Endothelial cell of umbilical vein (primary cell): ENCODE data around the gene MREG. TPM values are rescaled to one million over a fixed set of nuclear protein-coding genes. Genes with fewer than 3 reads are reported as not detected.

Source experiments
- BruUV-seq: library from RNA; stranded (reverse); fragments of 400-500 nt; replicated peaks from 2 replicates; lab custom pipeline; 2021; lab: Mats Ljungman, UMichigan
- CTCF ChIA-PET: fragments of 300-600, 350-600 bp; sonication (Branson Sonifier 250); formaldehyde crosslinking; loops from one replicate; lab custom pipeline; 2021; ENCODE audit warnings: antibody characterized with exemption, inconsistent platforms; lab: Charles Lee
- POLR2A ChIA-PET: fragments of 300-600, 350-600 bp; sonication (Branson Sonifier 250); formaldehyde crosslinking; loops from one replicate; lab custom pipeline; 2021; ENCODE audit warnings: antibody characterized with exemption, inconsistent platforms; lab: Charles Lee
- DNase-seq: peaks from one replicate; pipeline ENCODE4 v3.0.0-alpha.2; 2011; ENCODE audit warnings: low read depth, low spot score
- FAIRE-seq: peaks from 2 replicates; lab custom pipeline; 2011; peaks lifted over from hg19 to GRCh38; lab: Jason Lieb, UNC
- H2AFZ ChIP-seq: 2 replicates; pipeline ENCODE4 v1.6.0; 2012; ENCODE audit warnings: low read depth, low read length, control low read depth, inconsistent platforms
- H3K27ac ChIP-seq: 2 replicates; pipeline ENCODE4 v1.5.1; 2011; ENCODE audit warnings: low read depth, mild to moderate bottlenecking, control low read depth, low read length, moderate library complexity; ENCODE audit not compliant: insufficient read depth
- H3K27me3 ChIP-seq, 2 experiments: 2 replicates each; pipeline versions ENCODE4 v1.6.0 to v1.6.1; 2011; ENCODE audit warnings: low read length in 2 of 2, mixed read lengths in 1 of 2; ENCODE audit not compliant: control insufficient read depth in 2 of 2, insufficient read depth in 2 of 2
- H3K36me3 ChIP-seq, 2 experiments: 2 replicates in 1 of 2; 3 replicates in 1 of 2; pipeline ENCODE4 v1.5.1; 2011; ENCODE audit warnings: low read length in 2 of 2, mild to moderate bottlenecking in 1 of 2, moderate library complexity in 1 of 2; ENCODE audit not compliant: control insufficient read depth in 2 of 2, insufficient read depth in 2 of 2; ENCODE audit errors: extremely low read depth in 1 of 2
- H3K4me1 ChIP-seq: 3 replicates; pipeline ENCODE4 v1.5.1; 2011; ENCODE audit warnings: mild to moderate bottlenecking, low read length; ENCODE audit not compliant: control insufficient read depth, insufficient read depth; ENCODE audit errors: extremely low read depth
- H3K4me2 ChIP-seq: 2 replicates; pipeline ENCODE4 v1.6.1; 2011; ENCODE audit warnings: low read length, control low read depth, mixed read lengths; ENCODE audit not compliant: insufficient read depth
- H3K4me3 ChIP-seq, 3 experiments: fragments of 200-600 bp in 1 of 3; sonication (generic), shearing (Covaris generic) in 1 of 3; replicated peaks in 1 of 3; 2 replicates each; pipeline ENCODE4 v1.5.1; 2011 to 2016; ENCODE audit warnings: control low read depth in 3 of 3, low read length in 3 of 3, mild to moderate bottlenecking in 2 of 3, inconsistent platforms in 1 of 3, low read depth in 1 of 3, moderate library complexity in 1 of 3; ENCODE audit not compliant: insufficient read depth in 1 of 3
- H3K79me2 ChIP-seq: 2 replicates; pipeline ENCODE4 v1.6.0; 2012; ENCODE audit warnings: low read length, inconsistent platforms; ENCODE audit not compliant: control insufficient read depth, insufficient read depth
- H3K9ac ChIP-seq: replicated peaks from 2 replicates; pipeline ENCODE3; 2011; ENCODE audit warnings: low read length, control low read depth; ENCODE audit not compliant: insufficient read depth; ENCODE audit errors: extremely low read depth
- H3K9me1 ChIP-seq: replicated peaks from 3 replicates; pipeline ENCODE4 v1.6.0; 2011; ENCODE audit warnings: mild to moderate bottlenecking, low read length; ENCODE audit not compliant: control insufficient read depth, insufficient read depth; ENCODE audit errors: extremely low read depth
- H3K9me3 ChIP-seq: replicated peaks from 2 replicates; pipeline ENCODE4 v1.5.1; 2012; ENCODE audit warnings: low read length, inconsistent platforms; ENCODE audit not compliant: control insufficient read depth, insufficient read depth
- H4K20me1 ChIP-seq: replicated peaks from 2 replicates; pipeline ENCODE3; 2011; ENCODE audit warnings: mild to moderate bottlenecking, low read length; ENCODE audit not compliant: control insufficient read depth, insufficient read depth; ENCODE audit errors: extremely low read depth
- EZH2 ChIP-seq: IDR thresholded peaks from 2 replicates; pipeline ENCODE4 v1.6.1; 2012; ENCODE audit warnings: borderline replicate concordance, low read depth, mild to moderate bottlenecking, moderate library complexity, low read length, inconsistent platforms; ENCODE audit not compliant: severe bottlenecking
- FOS ChIP-seq: IDR thresholded peaks from 2 replicates; pipeline ENCODE4 v1.6.1; 2011; ENCODE audit warnings: mild to moderate bottlenecking, low read length, moderate library complexity, borderline replicate concordance; ENCODE audit not compliant: insufficient read depth
- GATA2 ChIP-seq: IDR thresholded peaks from 2 replicates; pipeline ENCODE4 v1.7.0; 2011; ENCODE audit warnings: low read depth, mild to moderate bottlenecking, moderate library complexity, mixed read lengths, low read length; ENCODE audit not compliant: insufficient read length, insufficient read depth
- JUN ChIP-seq: IDR thresholded peaks from 2 replicates; pipeline ENCODE4 v1.6.1; 2011; ENCODE audit warnings: borderline replicate concordance, low read depth; ENCODE audit not compliant: insufficient read length, insufficient read depth
- MYC ChIP-seq: IDR thresholded peaks from one replicate; pipeline ENCODE4 v1.6.1; 2011; ENCODE audit warnings: mild to moderate bottlenecking, low read depth, low read length
- POLR2A ChIP-seq: IDR thresholded peaks from 2 replicates; pipeline ENCODE4 v1.6.1; 2012; ENCODE audit warnings: low read depth, mild to moderate bottlenecking, control low read depth, low read length
- POLR2AphosphoS5 ChIP-seq: IDR thresholded peaks from 2 replicates; pipeline ENCODE4 v1.6.1; 2012; ENCODE audit warnings: low read depth, mild to moderate bottlenecking, control low read depth, low read length, moderate library complexity; ENCODE audit not compliant: insufficient read depth
- dilution Hi-C: fragments of 300-500 bp; cut with MboI; formaldehyde crosslinking; loops from one replicate; pipeline ENCODE4 v1.15.0; 2019; ENCODE audit warnings: low sequenced_read_pairs; ENCODE audit not compliant: extremely low pct_ligation_motif_present
- intact Hi-C: fragments of 100-400 bp; cut with micrococcal nuclease; formaldehyde crosslinking; loops from one replicate; pipeline ENCODE4 v1.10.0; 2022
- polyA plus RNA-seq, 4 experiments: library from polyadenylated mRNA; depleted of rRNA in 3 of 4; stranded (reverse) in 3 of 4; unstranded in 1 of 4; fragments of >200 nt; gene quantifications; 2 replicates each; pipeline versions ENCODE4 v1.2.1 to v1.2.3, GENCODE V29; 2011 to 2012; ENCODE audit warnings: missing spikeins in 1 of 4
- total RNA-seq: library from RNA; stranded (reverse); gene quantifications from 2 replicates; pipeline ENCODE4 v1.2.3, GENCODE V29; 2021
- TF ChIP-seq, protein P1 (sequence below): IDR thresholded peaks from 2 replicates; pipeline ENCODE4 v1.6.1; 2011; ENCODE audit not compliant: insufficient read depth, insufficient read length
- TF ChIP-seq, protein P2 (sequence below), 2 donors: IDR thresholded peaks; 1 replicate in 1 of 2; 2 replicates in 1 of 2; pipeline ENCODE4 v1.5.1; 2011; ENCODE audit warnings: low read length in 2 of 2, mild to moderate bottlenecking in 2 of 2, moderate library complexity in 2 of 2, control low read depth in 1 of 2, inconsistent platforms in 1 of 2, low read depth in 1 of 2; ENCODE audit not compliant: insufficient read depth in 1 of 2; ENCODE audit errors: extremely low read depth in 1 of 2

Gene MREG
- total and polyA plus RNA-seq, 2 donors (not counting 3 experiments of a cell fraction or from before 2014, with no cell fraction given), result 0.41 to 3.9 TPM

DNA sequence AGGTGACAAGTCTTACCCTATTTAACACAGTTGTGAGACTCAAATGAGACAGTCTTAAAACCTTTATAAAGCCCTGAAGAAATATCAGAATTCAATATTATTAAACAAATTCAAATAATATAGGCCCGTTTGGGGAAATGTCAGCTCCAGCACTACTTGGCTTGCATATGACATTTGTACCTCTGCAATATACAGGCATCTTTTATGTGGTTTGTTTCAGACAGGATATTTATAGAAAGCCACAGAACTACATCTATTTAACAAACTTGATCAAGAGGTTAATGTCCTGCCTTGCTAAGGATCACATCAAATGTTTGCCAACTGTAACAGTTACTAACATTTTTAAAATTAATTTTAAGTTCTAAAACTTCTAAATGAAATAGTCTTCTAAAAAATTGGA, 3.2 kb upstream of the MREG start:
- dilution Hi-C loops (no loop called here), intact Hi-C loops (no loop called here)
- no peak overlapping the region for H3K9ac ChIP-seq
- H3K27ac ChIP-seq, result no peak overlapping the region
- H3K4me1 ChIP-seq, result peaks cover 7% of the 10 kb centered on the region
- H3K36me3 ChIP-seq, result no peaks in the 10 kb centered on the region
- POLR2A ChIA-PET, result no interaction called here
- H3K4me3 ChIP-seq, result no peak overlapping the region
- H3K27me3 ChIP-seq, result no peaks in the 10 kb centered on the region
- no TSS peak for BruUV-seq
- no peaks in the 10 kb centered on the region for H3K9me3 ChIP-seq
- H3K79me2 ChIP-seq, result no peaks in the 10 kb centered on the region
- CTCF ChIA-PET, result interaction anchor here (1.0 to 2.2 kb wide), 3 partner anchors 9 to 67 kb away, joined by 4 to 9 read pairs (median 6); no protein-coding TSS in a partner anchor
- H3K9me1 ChIP-seq, result no peaks in the 10 kb centered on the region
- no peak overlapping the region for H2AFZ ChIP-seq
- DNase-seq (no peak), FAIRE-seq (no peak)
- no peaks in the 10 kb centered on the region for H4K20me1 ChIP-seq
- H3K4me2 ChIP-seq, result no peak overlapping the region
- no peak for TF ChIP-seq GATA2

DNA sequence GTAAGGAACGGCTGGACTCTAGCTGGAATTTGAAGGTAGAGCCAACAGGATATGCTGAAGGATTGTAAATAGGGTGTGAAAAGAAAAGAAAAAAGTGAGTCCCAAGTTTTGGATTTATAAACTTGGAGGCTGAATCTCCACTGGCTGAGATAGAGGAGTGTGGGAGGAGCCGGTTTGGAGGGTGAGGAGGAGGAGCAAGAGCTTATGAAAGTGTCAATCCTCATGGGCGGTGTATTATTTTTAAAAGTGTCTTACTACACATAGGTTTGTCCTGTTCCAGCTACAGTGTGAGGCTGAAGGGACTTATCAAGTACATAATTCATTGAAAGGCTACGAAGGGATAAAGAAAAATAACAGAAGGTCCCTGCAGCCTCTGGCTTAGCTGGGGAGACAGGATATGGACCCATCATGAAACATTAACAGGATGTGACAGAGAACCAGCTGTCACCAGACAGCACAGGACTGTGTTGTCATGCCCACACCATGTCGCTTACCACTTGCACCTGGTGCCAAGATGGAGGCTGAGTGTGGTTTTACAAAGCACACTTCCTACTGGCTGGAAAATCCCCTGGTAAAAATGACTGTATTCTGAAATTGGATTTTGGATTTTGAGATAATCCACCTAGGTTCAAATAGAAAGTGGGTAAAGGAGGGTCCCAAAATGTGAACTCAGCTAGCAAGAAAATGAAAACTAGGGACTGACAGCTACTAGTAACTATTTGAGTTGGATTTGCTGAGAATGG, 2.5 kb upstream of the MREG start:
- Histone ChIP-seq H3K9me3 (no peaks in the 10 kb centered on the region), H3K4me3 (no peak overlapping the region), H3K36me3 (no peaks in the 10 kb centered on the region), H2AFZ (no peak overlapping the region), H3K4me2 (no peak overlapping the region), H3K4me1 (peaks cover 7% of the 10 kb centered on the region), H4K20me1 (no peaks in the 10 kb centered on the region), H3K27me3 (no peaks in the 10 kb centered on the region), H3K9me1 (no peaks in the 10 kb centered on the region), H3K79me2 (no peaks in the 10 kb centered on the region), H3K9ac (no peak overlapping the region), H3K27ac (no peak overlapping the region)
- FAIRE-seq (no peak), DNase-seq (no peak)
- no TSS peak for BruUV-seq
- dilution Hi-C loops (no loop called here), intact Hi-C loops (no loop called here)
- TF ChIP-seq MYC (no peak), POLR2AphosphoS5 (no peak), POLR2A (no peak), JUN (no peak), EZH2 (no peak), GATA2 (no peak), FOS (no peak)
- TF ChIP-seq, protein P1, sequence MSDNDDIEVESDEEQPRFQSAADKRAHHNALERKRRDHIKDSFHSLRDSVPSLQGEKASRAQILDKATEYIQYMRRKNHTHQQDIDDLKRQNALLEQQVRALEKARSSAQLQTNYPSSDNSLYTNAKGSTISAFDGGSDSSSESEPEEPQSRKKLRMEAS, result no peak
- TF ChIP-seq, protein P2, sequence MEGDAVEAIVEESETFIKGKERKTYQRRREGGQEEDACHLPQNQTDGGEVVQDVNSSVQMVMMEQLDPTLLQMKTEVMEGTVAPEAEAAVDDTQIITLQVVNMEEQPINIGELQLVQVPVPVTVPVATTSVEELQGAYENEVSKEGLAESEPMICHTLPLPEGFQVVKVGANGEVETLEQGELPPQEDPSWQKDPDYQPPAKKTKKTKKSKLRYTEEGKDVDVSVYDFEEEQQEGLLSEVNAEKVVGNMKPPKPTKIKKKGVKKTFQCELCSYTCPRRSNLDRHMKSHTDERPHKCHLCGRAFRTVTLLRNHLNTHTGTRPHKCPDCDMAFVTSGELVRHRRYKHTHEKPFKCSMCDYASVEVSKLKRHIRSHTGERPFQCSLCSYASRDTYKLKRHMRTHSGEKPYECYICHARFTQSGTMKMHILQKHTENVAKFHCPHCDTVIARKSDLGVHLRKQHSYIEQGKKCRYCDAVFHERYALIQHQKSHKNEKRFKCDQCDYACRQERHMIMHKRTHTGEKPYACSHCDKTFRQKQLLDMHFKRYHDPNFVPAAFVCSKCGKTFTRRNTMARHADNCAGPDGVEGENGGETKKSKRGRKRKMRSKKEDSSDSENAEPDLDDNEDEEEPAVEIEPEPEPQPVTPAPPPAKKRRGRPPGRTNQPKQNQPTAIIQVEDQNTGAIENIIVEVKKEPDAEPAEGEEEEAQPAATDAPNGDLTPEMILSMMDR (IDR thresholded peaks at IDR 0.05; ENCODE audit: extremely low read depth in 1 of 2, insufficient read depth in 1 of 2, low read depth in 1 of 2, low read length in 2 of 2), result no peak
- POLR2A ChIA-PET, result no interaction called here
- CTCF ChIA-PET, result interaction anchor here (0.8 to 2.2 kb wide), 4 partner anchors 8 to 66 kb away, joined by 3 to 9 read pairs (median 5); no protein-coding TSS in a partner anchor
